Astrocyte of the cerebellum (primary cell): Measurements from ENCODE around the gene ABCG4.
"Not testable (repeated sequence)": the region's sequence is repeated elsewhere in the genome, so short reads cannot be mapped to it uniquely, and the experiment has no call there.

ENCODE experiments used
- DNase-seq: peaks from one replicate; pipeline ENCODE4 v3.0.0-alpha.2; 2011; ENCODE audit warnings: low read depth
- H3K4me3 ChIP-seq: 2 replicates; pipeline ENCODE4 v1.5.1; 2011; ENCODE audit warnings: mild to moderate bottlenecking, low read depth, low read length, moderate library complexity
- CTCF ChIP-seq: IDR thresholded peaks from 2 replicates; pipeline ENCODE4 v1.5.1; 2012; ENCODE audit warnings: low read length, low read depth, moderate library complexity, mild to moderate bottlenecking; ENCODE audit errors: missing control alignments
- in situ Hi-C: cut with HindIII; loops from 2 replicates; pipeline ENCODE4 v1.10.0; 2017; ENCODE audit warnings: low sequenced_read_pairs

The ABCG4 gene

GRCh38 chr11:119149018-119149785, at the start of gene ABCG4:
TSS of gene ABCG4 (plus strand) at chr11:119149052. CDS start at chr11:119149966, 914 bp downstream.
- H3K4me3 ChIP-seq, result peak within 1 kb of the TSS; percentile 52
- no peak for TF ChIP-seq CTCF
- no peak for DNase-seq
- in situ Hi-C loops, result no loop called here

DNA sequence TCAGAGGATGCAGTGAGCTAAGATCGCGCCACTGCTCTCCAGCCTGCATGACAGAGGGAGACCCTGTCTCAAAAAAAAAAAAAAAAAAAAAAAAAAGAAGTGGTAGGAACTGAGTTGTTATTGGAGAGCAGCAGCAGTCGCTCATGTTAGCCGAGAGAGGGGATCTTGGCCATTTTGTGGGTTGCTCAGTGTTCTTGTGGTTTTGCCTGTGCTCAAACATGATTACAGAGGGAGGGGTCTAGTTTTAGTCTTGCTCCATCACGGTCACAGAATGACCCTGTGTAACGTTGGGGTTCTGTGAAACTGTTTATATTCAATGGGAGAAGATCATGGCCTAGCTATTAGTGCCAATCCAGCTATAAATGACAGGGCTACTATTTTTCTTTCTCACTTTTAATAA, 49.1 kb upstream of the ABCG4 start:
- no peak overlapping the region for H3K4me3 ChIP-seq
- in situ Hi-C loops, result loop anchor here (5.0 to 25.0 kb wide), 2 partner anchors 82 to 188 kb away; partner anchors contain the start of genes RPS25 and TRAPPC4

DNA sequence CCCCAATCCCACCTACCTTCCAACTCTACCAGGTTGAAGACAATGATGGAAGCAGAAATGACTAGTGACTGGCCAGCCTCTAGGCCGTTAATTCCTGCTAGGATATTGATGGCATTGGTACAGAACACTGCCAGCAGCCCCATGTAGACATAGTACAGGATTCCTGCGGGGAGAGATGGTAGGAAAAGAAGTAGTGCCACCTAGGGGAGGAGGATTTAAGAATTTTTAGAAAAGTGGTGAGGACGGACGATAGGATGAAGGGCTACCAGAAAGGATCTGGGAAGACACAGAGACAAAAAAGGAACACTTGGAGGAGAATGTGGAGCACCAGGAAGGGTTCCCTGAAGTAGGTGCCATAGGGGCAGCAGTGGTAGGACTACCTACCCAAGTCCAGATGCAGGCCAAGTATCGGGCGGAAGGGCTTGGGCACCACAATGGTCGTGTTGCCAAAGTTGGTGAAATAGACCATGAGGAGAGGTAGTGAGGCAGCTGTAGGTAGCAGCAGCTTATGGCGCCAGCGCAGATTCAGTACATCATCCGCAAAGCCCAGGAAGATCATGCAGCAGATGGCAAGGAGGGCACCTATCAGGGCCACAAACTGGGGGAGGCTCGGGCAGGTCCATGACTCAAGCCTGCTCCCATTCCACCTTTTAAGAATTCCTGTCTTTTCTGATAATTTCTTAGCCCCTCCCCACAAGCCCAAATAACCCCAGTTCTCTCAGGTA, 48.4 kb upstream of the ABCG4 start:
- peak overlapping the region; percentile 91 for H3K4me3 ChIP-seq
- DNase-seq, result no peak
- TF ChIP-seq CTCF, result peak; percentile 58
- in situ Hi-C loops, result loop anchor here (5.0 to 25.0 kb wide), 2 partner anchors 83 to 187 kb away; partner anchors contain the start of genes RPS25 and TRAPPC4

More for the DNA sequence above, 49.1 kb upstream of the ABCG4 start:
- TF ChIP-seq CTCF, result no peak
- no peak for DNase-seq

DNA sequence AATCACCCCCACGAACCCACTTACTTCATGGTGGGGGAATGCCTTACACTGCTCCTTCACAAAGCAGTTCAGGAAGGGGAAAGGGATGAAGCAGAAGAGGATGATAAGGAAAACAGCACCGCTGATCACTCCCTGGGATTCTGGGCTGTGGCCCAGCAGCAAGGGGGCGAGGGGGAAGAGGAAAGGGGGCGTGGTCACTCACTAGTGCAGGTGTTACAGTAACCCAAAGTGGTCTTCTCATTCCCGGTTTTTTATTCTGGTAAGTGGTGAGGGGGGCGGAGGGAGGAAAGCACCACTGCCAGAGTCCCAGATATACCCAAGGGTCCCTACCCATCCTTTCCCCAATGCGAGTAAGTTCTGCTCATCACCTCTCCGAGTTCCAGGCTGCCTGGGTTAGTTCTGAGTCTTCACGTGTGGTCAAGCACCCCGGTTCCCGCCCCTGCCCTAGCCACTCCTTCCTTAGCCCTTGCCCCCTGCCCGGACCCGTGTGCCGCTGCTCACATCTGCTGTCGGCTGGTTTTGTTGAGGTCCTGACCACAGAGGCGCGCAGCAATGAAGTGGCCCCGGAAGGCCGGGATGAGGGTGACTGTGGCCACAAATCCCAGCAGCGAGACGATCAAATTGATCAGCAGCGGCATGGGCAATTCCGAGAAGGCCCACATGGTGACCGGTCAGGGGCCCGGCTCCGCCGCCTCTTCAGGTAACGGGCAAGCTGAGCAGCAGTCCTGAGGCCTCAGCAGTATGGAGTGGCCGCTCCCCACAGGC, 47.7 kb upstream of the ABCG4 start:
- TF ChIP-seq CTCF, result no peak
- in situ Hi-C loops, result loop anchor here (5.0 to 25.0 kb wide), 2 partner anchors 84 to 186 kb away; partner anchors contain the start of genes RPS25 and TRAPPC4
- peak overlapping the region; percentile 91 for H3K4me3 ChIP-seq
- no peak for DNase-seq

- no peak for TF ChIP-seq CTCF
- DNase-seq, result peak; percentile 95
- in situ Hi-C loops, result loop anchor here (5.0 to 25.0 kb wide), 2 partner anchors 85 to 185 kb away; partner anchors contain the start of genes RPS25 and TRAPPC4
- peak within 1 kb of the TSS; percentile 91 for H3K4me3 ChIP-seq
These were observed 47.0 kb upstream of the ABCG4 start, which contains the start of gene DPAGT1 for GRCh38 chr11:119101759-119102423. TSS of gene DPAGT1 (minus strand) at chr11:119101853. CDS start at chr11:119101655, 198 bp downstream.

DNA sequence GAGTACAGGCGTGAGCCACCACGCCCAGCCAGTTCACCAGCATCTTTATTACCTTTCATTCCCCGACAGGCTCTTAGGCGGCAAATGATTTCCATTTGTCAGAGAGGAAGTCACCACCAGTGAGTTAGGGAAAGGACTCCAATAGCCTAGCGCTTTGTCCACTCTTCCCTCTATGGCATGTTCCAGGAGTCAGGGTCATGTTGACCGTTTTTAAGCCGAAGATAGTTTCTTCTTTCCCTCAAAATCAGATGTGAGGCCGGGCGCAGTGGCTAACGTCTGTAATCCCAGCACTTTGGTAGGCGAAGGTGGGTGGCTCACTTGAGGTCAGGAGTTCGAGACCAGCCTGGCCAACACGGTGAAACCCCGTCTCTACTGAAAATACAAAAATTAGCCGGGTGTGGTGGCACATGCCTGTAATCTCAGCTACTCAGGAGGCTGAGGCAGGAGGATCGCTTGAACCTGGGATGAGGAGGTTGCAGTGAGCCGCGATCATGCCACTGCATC, 45.6 kb upstream of the ABCG4 start:
- DNase-seq, result not testable (repeated sequence)
- H3K4me3 ChIP-seq, result peak overlapping the region; percentile 91
- in situ Hi-C loops, result loop anchor here (5.0 to 25.0 kb wide), 2 partner anchors 86 to 184 kb away; partner anchors contain the start of genes RPS25 and TRAPPC4
